ENCODE data around the gene ATF3.
A peak's percentile ranks its signal among the peaks of the same experiment; 100 is the strongest.
"Not testable (repeated sequence)": the region's sequence is repeated elsewhere in the genome, so short reads cannot be mapped to it uniquely, and the experiment has no call there.

Gene ATF3

GRCh38 chr1:212656730-212657129, 48.2 kb downstream of the ATF3 start:
- Histone ChIP-seq H3K27me3 (ENCODE audit: control insufficient read depth, insufficient read depth, low read length) (peaks cover 5% of the 10 kb centered on the region; the same call in 1 of the 2 replicates), H3K4me1 (ENCODE audit: control insufficient read depth, insufficient read depth, low read length) (peaks cover 23% of the 10 kb centered on the region; the same call in 1 of the 2 replicates), H3K36me3 (ENCODE audit: control insufficient read depth, insufficient read depth, low read length) (no peaks in the 10 kb centered on the region), H3K27ac (ENCODE audit: low read depth, low read length) (no peak overlapping the region; the same call in 1 of the 2 replicates), H3K9me3 (ENCODE audit: control insufficient read depth, insufficient read depth, low read depth, low read length) (no peaks in the 10 kb centered on the region), H3K4me3 (ENCODE audit: low read depth, low read length) (no peak overlapping the region), H3K9ac (ENCODE audit: low read length) (no peak overlapping the region)

- H3K9me3 ChIP-seq (ENCODE audit: control insufficient read depth, insufficient read depth, low read depth, low read length); H3K36me3 ChIP-seq (ENCODE audit: control insufficient read depth, insufficient read depth, low read length); H3K9ac ChIP-seq (ENCODE audit: low read length); H3K27me3 ChIP-seq (ENCODE audit: control insufficient read depth, insufficient read depth, low read length); H3K4me3 ChIP-seq (ENCODE audit: low read depth, low read length); H3K27ac ChIP-seq (ENCODE audit: low read depth, low read length): not testable (repeated sequence)
- peaks cover 23% of the 10 kb centered on the region; the same call in 1 of the 2 replicates for H3K4me1 ChIP-seq (ENCODE audit: control insufficient read depth, insufficient read depth, low read length)
Measured at GRCh38 chr1:212658250-212658649, 49.7 kb downstream of the ATF3 start.

GRCh38 chr1:212664409-212665199, 56.0 kb downstream of the ATF3 start:
- Histone ChIP-seq H3K9me3 (ENCODE audit: control insufficient read depth, insufficient read depth, low read depth, low read length) (no peaks in the 10 kb centered on the region), H3K9ac (ENCODE audit: low read length) (no peak overlapping the region), H3K27me3 (ENCODE audit: control insufficient read depth, insufficient read depth, low read length) (peaks cover 14% of the 10 kb centered on the region), H3K27ac (ENCODE audit: low read depth, low read length) (no peak overlapping the region), H3K36me3 (ENCODE audit: control insufficient read depth, insufficient read depth, low read length) (no peaks in the 10 kb centered on the region), H3K4me3 (ENCODE audit: low read depth, low read length) (peak overlapping the region; percentile 80), H3K4me1 (ENCODE audit: control insufficient read depth, insufficient read depth, low read length) (peaks cover 16% of the 10 kb centered on the region; the same call in 1 of the 2 replicates)

DNA sequence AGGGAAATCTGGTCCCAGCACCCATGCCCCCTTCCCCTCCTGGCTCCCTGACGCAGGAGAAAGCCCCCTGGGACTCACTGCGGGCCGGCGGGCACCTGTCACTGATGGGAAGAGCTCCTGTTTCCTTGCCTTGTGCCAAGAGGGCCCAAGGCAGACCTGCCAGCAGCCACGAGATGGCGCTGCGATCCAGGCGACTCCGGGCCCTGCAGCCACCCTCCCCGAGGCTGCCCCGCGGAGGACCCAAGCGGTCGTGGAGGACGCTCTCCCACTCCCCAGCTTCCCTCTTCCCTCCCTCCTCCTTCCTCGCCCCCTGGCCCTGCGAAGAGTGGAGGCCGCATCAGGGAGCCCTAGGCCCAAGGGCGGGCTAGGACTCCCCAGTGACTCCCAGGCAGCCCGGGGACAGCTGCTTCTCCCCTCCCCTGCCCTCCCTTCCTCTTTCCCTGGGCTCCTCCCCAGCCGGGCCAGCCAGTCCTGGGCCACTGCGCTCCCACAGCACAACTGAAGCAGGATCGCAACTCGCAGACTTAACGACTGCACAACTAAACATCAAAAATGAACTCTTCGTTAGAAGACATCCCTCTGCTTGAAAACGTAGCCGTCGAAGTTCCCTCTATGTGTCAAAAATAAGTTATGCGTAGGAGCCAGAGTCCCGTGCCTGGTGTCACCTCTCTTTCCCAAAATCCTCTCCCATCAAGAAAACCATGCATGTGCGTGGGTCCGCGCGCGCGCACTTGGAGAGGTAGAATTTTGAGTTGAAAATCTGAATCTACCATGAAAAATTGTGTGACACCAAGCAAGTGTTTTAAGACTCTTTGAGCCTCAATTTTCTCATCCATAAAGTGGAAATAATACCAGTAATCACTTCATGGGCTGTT, 56.9 kb downstream of the ATF3 start:
- H3K36me3 ChIP-seq (ENCODE audit: control insufficient read depth, insufficient read depth, low read length), result no peaks in the 10 kb centered on the region
- H3K4me3 ChIP-seq (ENCODE audit: low read depth, low read length), result peak overlapping the region; percentile 80
- peaks cover 16% of the 10 kb centered on the region; the same call in 1 of the 2 replicates for H3K4me1 ChIP-seq (ENCODE audit: control insufficient read depth, insufficient read depth, low read length)
- no peaks in the 10 kb centered on the region for H3K9me3 ChIP-seq (ENCODE audit: control insufficient read depth, insufficient read depth, low read depth, low read length)
- peaks cover 14% of the 10 kb centered on the region for H3K27me3 ChIP-seq (ENCODE audit: control insufficient read depth, insufficient read depth, low read length)
- no peak overlapping the region for H3K27ac ChIP-seq (ENCODE audit: low read depth, low read length)
- H3K9ac ChIP-seq (ENCODE audit: low read length), result peak overlapping the region; percentile 71

- Histone ChIP-seq H3K27me3 (ENCODE audit: control insufficient read depth, insufficient read depth, low read length) (peaks cover 14% of the 10 kb centered on the region), H3K4me1 (ENCODE audit: control insufficient read depth, insufficient read depth, low read length) (peaks cover 22% of the 10 kb centered on the region), H3K36me3 (ENCODE audit: control insufficient read depth, insufficient read depth, low read length) (no peaks in the 10 kb centered on the region), H3K9ac (ENCODE audit: low read length) (no peak overlapping the region), H3K27ac (ENCODE audit: low read depth, low read length) (no peak overlapping the region), H3K9me3 (ENCODE audit: control insufficient read depth, insufficient read depth, low read depth, low read length) (no peaks in the 10 kb centered on the region), H3K4me3 (ENCODE audit: low read depth, low read length) (no peak overlapping the region)
Measured at GRCh38 chr1:212666116-212666775, 57.7 kb downstream of the ATF3 start.

DNA sequence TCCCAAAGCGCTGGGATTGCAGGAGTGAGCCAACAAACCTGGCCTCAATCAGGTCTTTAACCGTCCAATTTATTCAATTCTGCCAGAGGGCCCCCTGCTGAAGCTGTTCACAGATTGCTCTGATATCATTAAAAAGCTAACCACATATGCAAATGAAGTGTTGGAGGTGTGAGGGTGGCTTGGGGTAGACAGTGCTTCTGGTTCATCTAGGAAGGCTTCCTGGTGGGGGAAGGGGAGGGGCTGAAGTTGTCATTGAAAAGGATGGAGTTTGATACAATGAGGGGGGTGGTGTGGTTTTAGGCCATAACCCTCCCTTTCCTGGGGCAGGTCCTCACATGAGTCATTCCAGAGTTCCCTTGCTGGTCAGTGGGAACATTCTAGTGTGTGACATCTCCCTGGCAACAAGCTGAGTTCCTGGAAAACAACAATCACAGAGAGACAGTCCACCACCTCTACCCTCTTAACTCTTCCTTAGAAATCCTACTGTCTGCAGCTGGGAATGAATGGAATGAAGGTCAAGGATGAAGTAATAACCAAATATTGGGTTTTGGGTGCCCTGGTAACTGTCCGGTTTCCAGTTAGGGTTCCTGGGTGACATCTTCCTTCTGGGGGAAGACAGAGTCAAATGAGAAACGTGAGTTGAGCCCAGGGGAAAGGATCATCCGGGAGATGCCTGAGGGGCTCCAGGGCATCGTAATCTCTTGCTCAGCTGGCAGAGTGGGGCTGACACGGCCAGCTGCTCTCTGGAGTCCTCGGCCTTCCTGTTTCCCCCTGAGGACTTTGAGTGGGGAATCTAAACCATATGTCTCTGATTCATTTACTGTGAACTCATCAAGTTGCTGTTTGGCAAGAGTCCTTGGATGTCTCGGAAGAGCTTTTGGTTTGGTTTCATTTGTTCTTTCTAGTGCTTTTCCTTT, 58.9 kb downstream of the ATF3 start:
- H3K4me1 ChIP-seq (ENCODE audit: control insufficient read depth, insufficient read depth, low read length), result peaks cover 31% of the 10 kb centered on the region
- no peaks in the 10 kb centered on the region for H3K36me3 ChIP-seq (ENCODE audit: control insufficient read depth, insufficient read depth, low read length)
- H3K9me3 ChIP-seq (ENCODE audit: control insufficient read depth, insufficient read depth, low read depth, low read length), result no peaks in the 10 kb centered on the region
- peaks cover 14% of the 10 kb centered on the region for H3K27me3 ChIP-seq (ENCODE audit: control insufficient read depth, insufficient read depth, low read length)
- H3K9ac ChIP-seq (ENCODE audit: low read length), result no peak overlapping the region
- no peak overlapping the region for H3K4me3 ChIP-seq (ENCODE audit: low read depth, low read length)
- H3K27ac ChIP-seq (ENCODE audit: low read depth, low read length), result no peak overlapping the region

- H3K9ac ChIP-seq (ENCODE audit: low read length), result no peak overlapping the region
- H3K4me1 ChIP-seq (ENCODE audit: control insufficient read depth, insufficient read depth, low read length), result peaks cover 31% of the 10 kb centered on the region
- H3K4me3 ChIP-seq (ENCODE audit: low read depth, low read length), result no peak overlapping the region
- no peak overlapping the region for H3K27ac ChIP-seq (ENCODE audit: low read depth, low read length)
- peaks cover 14% of the 10 kb centered on the region for H3K27me3 ChIP-seq (ENCODE audit: control insufficient read depth, insufficient read depth, low read length)
- H3K9me3 ChIP-seq (ENCODE audit: control insufficient read depth, insufficient read depth, low read depth, low read length), result no peaks in the 10 kb centered on the region
- no peaks in the 10 kb centered on the region for H3K36me3 ChIP-seq (ENCODE audit: control insufficient read depth, insufficient read depth, low read length)
Measured at GRCh38 chr1:212668477-212668876, 59.9 kb downstream of the ATF3 start.

DNA sequence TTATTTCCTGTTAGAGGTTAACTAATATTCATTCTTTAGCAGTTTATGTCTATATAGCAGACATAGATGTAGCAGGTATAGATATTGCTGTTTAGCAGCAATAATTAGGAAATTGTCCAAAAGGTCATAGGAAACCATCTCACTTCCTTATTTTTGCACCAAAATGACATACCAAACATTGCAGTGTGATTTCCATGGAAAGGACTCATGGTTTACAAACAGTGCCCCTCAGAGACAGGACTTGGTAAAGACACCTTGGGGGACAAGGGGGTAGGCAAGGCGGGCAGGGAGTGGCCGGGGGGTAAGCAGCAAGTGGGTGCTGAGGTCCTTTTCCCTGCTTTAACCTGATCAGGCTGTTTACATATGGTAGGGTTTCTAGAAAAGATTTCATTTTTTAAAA, 60.5 kb downstream of the ATF3 start:
- Histone ChIP-seq H3K27ac (ENCODE audit: low read depth, low read length) (no peak overlapping the region), H3K36me3 (ENCODE audit: control insufficient read depth, insufficient read depth, low read length) (no peaks in the 10 kb centered on the region), H3K27me3 (ENCODE audit: control insufficient read depth, insufficient read depth, low read length) (peaks cover 14% of the 10 kb centered on the region), H3K9ac (ENCODE audit: low read length) (no peak overlapping the region), H3K4me1 (ENCODE audit: control insufficient read depth, insufficient read depth, low read length) (peaks cover 31% of the 10 kb centered on the region), H3K4me3 (ENCODE audit: low read depth, low read length) (no peak overlapping the region), H3K9me3 (ENCODE audit: control insufficient read depth, insufficient read depth, low read depth, low read length) (no peaks in the 10 kb centered on the region)

DNA sequence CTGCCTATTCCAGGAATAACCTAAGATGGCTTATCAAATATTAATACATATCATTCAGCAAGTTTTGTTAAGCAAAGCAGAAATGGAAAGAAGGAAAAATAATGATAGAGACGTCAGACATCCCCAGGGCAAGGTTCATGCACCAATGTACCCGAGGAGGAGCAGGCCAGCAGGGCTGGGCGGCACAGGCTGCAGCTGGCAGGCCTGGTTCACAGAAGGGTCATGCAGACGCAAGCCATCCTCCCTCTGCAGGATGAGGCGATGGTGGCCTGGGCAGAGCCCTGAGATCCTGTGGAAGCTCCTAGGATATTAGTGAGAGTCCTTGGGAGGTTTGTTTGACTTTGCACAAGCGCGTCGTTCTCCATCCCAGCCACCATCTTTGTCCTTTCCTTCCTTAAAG, 61.0 kb downstream of the ATF3 start:
- H3K4me3 ChIP-seq (ENCODE audit: low read depth, low read length), result no peak overlapping the region
- no peaks in the 10 kb centered on the region for H3K36me3 ChIP-seq (ENCODE audit: control insufficient read depth, insufficient read depth, low read length)
- peaks cover 31% of the 10 kb centered on the region for H3K4me1 ChIP-seq (ENCODE audit: control insufficient read depth, insufficient read depth, low read length)
- peaks cover 14% of the 10 kb centered on the region for H3K27me3 ChIP-seq (ENCODE audit: control insufficient read depth, insufficient read depth, low read length)
- no peak overlapping the region for H3K9ac ChIP-seq (ENCODE audit: low read length)
- H3K27ac ChIP-seq (ENCODE audit: low read depth, low read length), result no peak overlapping the region
- H3K9me3 ChIP-seq (ENCODE audit: control insufficient read depth, insufficient read depth, low read depth, low read length), result no peaks in the 10 kb centered on the region

DNA sequence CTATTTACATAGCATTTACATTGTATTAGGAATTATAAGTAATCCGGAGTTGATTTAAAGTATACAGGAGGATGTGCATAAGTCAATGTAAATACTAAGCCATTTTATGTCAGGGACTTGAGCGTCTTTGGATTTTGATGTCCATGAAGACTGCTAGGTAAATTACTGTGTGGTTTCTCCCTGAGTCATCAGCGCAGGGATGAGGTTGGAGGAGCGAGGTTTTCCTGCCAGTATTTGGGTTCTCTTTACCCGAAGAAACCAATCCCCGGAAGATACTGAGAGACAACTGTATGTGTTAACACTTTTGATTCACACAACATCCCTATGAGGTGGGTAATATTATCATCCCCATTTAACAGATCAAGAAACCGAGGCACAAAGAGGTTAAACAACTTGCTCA, 61.7 kb downstream of the ATF3 start:
- H3K36me3 ChIP-seq (ENCODE audit: control insufficient read depth, insufficient read depth, low read length), result no peaks in the 10 kb centered on the region
- peaks cover 27% of the 10 kb centered on the region for H3K4me1 ChIP-seq (ENCODE audit: control insufficient read depth, insufficient read depth, low read length)
- peaks cover 12% of the 10 kb centered on the region for H3K27me3 ChIP-seq (ENCODE audit: control insufficient read depth, insufficient read depth, low read length)
- H3K4me3 ChIP-seq (ENCODE audit: low read depth, low read length), result no peak overlapping the region
- H3K9ac ChIP-seq (ENCODE audit: low read length), result no peak overlapping the region
- no peaks in the 10 kb centered on the region for H3K9me3 ChIP-seq (ENCODE audit: control insufficient read depth, insufficient read depth, low read depth, low read length)
- no peak overlapping the region for H3K27ac ChIP-seq (ENCODE audit: low read depth, low read length)

Data from HUES6 (cell line).